OCI-LY3 (cell line): ENCODE measurements around the gene DST.
A peak's percentile ranks its signal among the peaks of the same experiment; 100 is the strongest.

Experiments
- H2AFZ ChIP-seq: fragments of 200-600, 300-600 bp; shearing (Covaris generic); 2 replicates; pipeline ENCODE4 v1.6.0; 2014; ENCODE audit warnings: antibody characterized with exemption, low read depth, low read length
- H3K27ac ChIP-seq: fragments of 200-600, 300-600 bp; sonication (generic); 2 replicates; pipeline ENCODE4 v1.5.1; 2014; ENCODE audit warnings: mild to moderate bottlenecking, low read length, moderate library complexity, mixed read lengths
- H3K27me3 ChIP-seq: fragments of 200-600, 300-600 bp; sonication (generic); 2 replicates; pipeline ENCODE4 v1.6.1; 2014; ENCODE audit warnings: low read depth, low read length, mixed read lengths
- H3K36me3 ChIP-seq: fragments of 200-600, 300-600 bp; sonication (generic); replicated peaks from 2 replicates; pipeline ENCODE3; 2014; ENCODE audit warnings: low read depth, low read length, mixed read lengths
- H3K4me1 ChIP-seq: fragments of 300-600, 200-600 bp; sonication (generic); 2 replicates; pipeline ENCODE4 v1.6.1; 2014; ENCODE audit warnings: low read length, mixed read lengths
- H3K4me2 ChIP-seq: fragments of 200-600, 300-600 bp; sonication (generic); 2 replicates; pipeline ENCODE4 v1.6.1; 2014; ENCODE audit warnings: low read length, mixed read lengths
- H3K4me3 ChIP-seq: fragments of 300-600, 200-600 bp; sonication (generic); 2 replicates; pipeline ENCODE4 v1.5.1; 2014; ENCODE audit warnings: antibody characterized with exemption, mild to moderate bottlenecking, low read length, moderate library complexity
- H3K79me2 ChIP-seq: fragments of 300-600, 200-600 bp; shearing (Covaris generic); 2 replicates; pipeline ENCODE4 v1.6.1; 2014; ENCODE audit warnings: mild to moderate bottlenecking, low read length, mixed read lengths
- H3K9ac ChIP-seq: fragments of 300-600, 200-600 bp; shearing (Covaris generic); 2 replicates; pipeline ENCODE4 v1.6.0; 2014; ENCODE audit warnings: mild to moderate bottlenecking, low read length, moderate library complexity
- H3K9me3 ChIP-seq: fragments of 200-600, 300-600 bp; shearing (Covaris generic); 2 replicates; pipeline ENCODE4 v1.6.1; 2014; ENCODE audit warnings: low read length, mixed read lengths; ENCODE audit not compliant: insufficient read depth
- H4K20me1 ChIP-seq: fragments of 200-600, 300-600 bp; sonication (generic); 2 replicates; pipeline ENCODE4 v1.6.1; 2016; ENCODE audit warnings: low read length, mixed read lengths; ENCODE audit not compliant: insufficient read depth
- EZH2phosphoT487 ChIP-seq: fragments of 200-600 bp; shearing (Covaris generic); IDR thresholded peaks from 2 replicates; pipeline ENCODE4 v1.6.1; 2018; ENCODE audit warnings: antibody characterized with exemption, mixed run types, low read depth
- TF ChIP-seq, protein P1 (sequence below): fragments of 200-600, 300-600 bp; sonication (generic); IDR thresholded peaks from 2 replicates; pipeline ENCODE4 v1.5.1; 2014; ENCODE audit warnings: antibody characterized with exemption, low read length, low read depth

The DST gene

DNA sequence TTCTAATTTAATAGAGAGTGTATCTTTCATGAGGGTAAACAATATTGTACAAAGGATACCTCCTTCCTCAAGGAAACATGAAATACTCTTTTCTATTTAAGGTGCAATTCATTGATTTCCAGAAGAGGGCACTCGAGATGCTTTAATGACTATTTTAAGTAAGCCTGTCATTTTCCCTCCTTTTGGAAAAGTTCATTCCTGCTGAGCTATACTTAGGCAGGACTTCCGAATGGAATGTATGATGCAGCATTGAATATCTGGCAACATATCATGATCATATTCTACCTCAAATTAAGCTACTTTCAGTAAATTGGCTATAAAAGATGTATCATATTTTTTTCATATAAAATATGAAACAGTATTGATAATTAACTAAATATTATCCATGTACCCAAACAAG, 5.0 kb downstream of the DST start:
- Histone ChIP-seq H3K27me3 (peaks cover 4% of the 10 kb centered on the region; the same call in 1 of the 2 replicates), H3K36me3 (no peaks in the 10 kb centered on the region)

DNA sequence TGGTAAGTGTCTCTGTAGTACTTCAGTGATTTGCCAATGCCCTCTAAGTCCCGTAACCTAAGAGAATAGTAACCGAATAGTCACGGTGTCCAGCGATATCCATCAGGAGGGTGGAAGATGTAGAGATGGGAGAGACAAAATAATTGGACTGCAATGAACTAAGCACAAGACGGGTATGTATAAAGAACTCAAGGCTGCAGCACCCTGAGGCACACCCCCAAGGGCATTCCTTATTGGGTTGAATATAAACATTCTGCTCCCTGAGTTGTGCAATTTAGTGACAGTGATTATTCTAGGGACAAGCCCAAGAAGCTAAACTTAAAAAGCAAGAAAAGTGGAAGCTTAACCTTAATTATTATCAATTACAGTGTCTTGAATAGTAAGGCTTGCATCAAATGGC, 14.6 kb downstream of the DST start:
- Histone ChIP-seq H3K36me3 (no peaks in the 10 kb centered on the region), H3K9ac (no peak overlapping the region), H3K4me3 (no peak overlapping the region), H3K79me2 (no peaks in the 10 kb centered on the region), H3K27ac (no peak overlapping the region), H3K9me3 (no peaks in the 10 kb centered on the region), H4K20me1 (no peaks in the 10 kb centered on the region), H3K4me2 (no peak overlapping the region), H3K4me1 (no peaks in the 10 kb centered on the region), H3K27me3 (no peaks in the 10 kb centered on the region), H2AFZ (no peak overlapping the region)
- TF ChIP-seq, protein P1, sequence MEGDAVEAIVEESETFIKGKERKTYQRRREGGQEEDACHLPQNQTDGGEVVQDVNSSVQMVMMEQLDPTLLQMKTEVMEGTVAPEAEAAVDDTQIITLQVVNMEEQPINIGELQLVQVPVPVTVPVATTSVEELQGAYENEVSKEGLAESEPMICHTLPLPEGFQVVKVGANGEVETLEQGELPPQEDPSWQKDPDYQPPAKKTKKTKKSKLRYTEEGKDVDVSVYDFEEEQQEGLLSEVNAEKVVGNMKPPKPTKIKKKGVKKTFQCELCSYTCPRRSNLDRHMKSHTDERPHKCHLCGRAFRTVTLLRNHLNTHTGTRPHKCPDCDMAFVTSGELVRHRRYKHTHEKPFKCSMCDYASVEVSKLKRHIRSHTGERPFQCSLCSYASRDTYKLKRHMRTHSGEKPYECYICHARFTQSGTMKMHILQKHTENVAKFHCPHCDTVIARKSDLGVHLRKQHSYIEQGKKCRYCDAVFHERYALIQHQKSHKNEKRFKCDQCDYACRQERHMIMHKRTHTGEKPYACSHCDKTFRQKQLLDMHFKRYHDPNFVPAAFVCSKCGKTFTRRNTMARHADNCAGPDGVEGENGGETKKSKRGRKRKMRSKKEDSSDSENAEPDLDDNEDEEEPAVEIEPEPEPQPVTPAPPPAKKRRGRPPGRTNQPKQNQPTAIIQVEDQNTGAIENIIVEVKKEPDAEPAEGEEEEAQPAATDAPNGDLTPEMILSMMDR, result no peak
- TF ChIP-seq EZH2phosphoT487, result no peak

More for the DNA sequence above, 5.0 kb downstream of the DST start:
- H3K4me2 ChIP-seq, result no peak overlapping the region
- no peaks in the 10 kb centered on the region for H4K20me1 ChIP-seq
- peaks cover 4% of the 10 kb centered on the region; the same call in 1 of the 2 replicates for H3K4me1 ChIP-seq
- no peaks in the 10 kb centered on the region for H3K9me3 ChIP-seq
- no peaks in the 10 kb centered on the region for H3K79me2 ChIP-seq
- TF ChIP-seq, protein P1, result peak; percentile 75
- TF ChIP-seq EZH2phosphoT487, result no peak
- H2AFZ ChIP-seq, result no peak overlapping the region
- H3K27ac ChIP-seq, result no peak overlapping the region
- no peak overlapping the region for H3K4me3 ChIP-seq
- no peak overlapping the region for H3K9ac ChIP-seq

DNA sequence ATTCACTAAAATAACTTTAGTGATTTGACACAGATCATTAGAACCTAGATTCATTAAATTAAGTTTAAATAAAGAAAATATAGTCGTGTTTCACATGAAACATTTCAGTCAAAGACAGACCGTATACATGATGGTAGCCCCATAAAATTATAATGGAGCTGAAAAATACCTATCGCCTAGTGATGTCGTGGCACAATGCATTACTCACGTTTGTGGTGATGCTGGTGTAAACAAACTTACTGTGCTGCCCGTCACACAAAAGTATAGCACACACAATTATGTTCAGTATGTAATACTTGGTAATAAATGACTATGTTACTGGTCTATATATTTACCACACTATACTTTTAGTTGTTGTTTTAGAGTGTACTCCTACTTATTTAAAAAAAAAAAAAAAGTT, 17.3 kb downstream of the DST start:
- no peaks in the 10 kb centered on the region for H4K20me1 ChIP-seq
- H3K4me1 ChIP-seq, result peaks cover 4% of the 10 kb centered on the region; the same call in 1 of the 2 replicates
- no peaks in the 10 kb centered on the region for H3K9me3 ChIP-seq
- H3K79me2 ChIP-seq, result no peaks in the 10 kb centered on the region
- no peak overlapping the region for H3K27ac ChIP-seq
- H3K27me3 ChIP-seq, result no peaks in the 10 kb centered on the region
- H3K4me2 ChIP-seq, result no peak overlapping the region
- H3K36me3 ChIP-seq, result no peaks in the 10 kb centered on the region
- no peak overlapping the region for H3K4me3 ChIP-seq
- no peak overlapping the region for H2AFZ ChIP-seq
- no peak for TF ChIP-seq EZH2phosphoT487
- TF ChIP-seq, protein P1, result no peak
- no peak overlapping the region for H3K9ac ChIP-seq

DNA sequence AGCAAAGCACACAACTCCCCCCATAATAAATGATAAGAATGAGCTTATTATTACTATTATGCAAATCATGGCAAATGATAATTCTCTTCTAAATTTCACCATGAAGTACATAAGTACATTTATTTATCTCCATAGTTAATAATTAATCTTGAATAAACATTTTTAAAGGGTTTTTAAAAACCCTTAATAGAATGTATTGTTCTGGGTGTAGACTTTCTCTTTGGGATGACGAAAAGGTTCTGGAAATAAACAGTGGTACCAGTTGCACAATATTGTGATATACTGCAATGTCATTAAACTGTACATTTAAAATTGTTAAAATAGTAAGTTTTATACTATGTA, 18.0 kb downstream of the DST start:
- Histone ChIP-seq H3K4me1 (peaks cover 8% of the 10 kb centered on the region; the same call in 1 of the 2 replicates), H3K9me3 (no peaks in the 10 kb centered on the region), H3K4me3 (no peak overlapping the region), H3K79me2 (no peaks in the 10 kb centered on the region), H2AFZ (no peak overlapping the region), H3K9ac (no peak overlapping the region), H4K20me1 (no peaks in the 10 kb centered on the region), H3K27me3 (0 out of 2 replicates have a peak, but pooled peaks cover under 1% of the 10 kb centered on the region), H3K4me2 (no peak overlapping the region), H3K36me3 (no peaks in the 10 kb centered on the region), H3K27ac (no peak overlapping the region)
- TF ChIP-seq, protein P1, result no peak
- TF ChIP-seq EZH2phosphoT487, result no peak
